Measurements from ENCODE around the gene SPATA3.

GRCh38 chr2:231056453-231057416, 60.8 kb downstream of the SPATA3 start, which contains the start of gene PSMD1:
- TF ChIP-seq PATZ1 (tag by site-specific recombination; IDR thresholded peaks at IDR 0.05) (peak; percentile 15; the same call in 1 of the 2 replicates), CTCF (tag by site-specific recombination; IDR thresholded peaks at IDR 0.05) (peak; percentile 96), ZNF433 (tag by site-specific recombination; IDR thresholded peaks at IDR 0.05; ENCODE audit: low read depth) (no peak), ZNF175 (tag by site-specific recombination; IDR thresholded peaks at IDR 0.05) (no peak)

All from HEK293 (cell line).